ENCODE measurements around the gene GNAS. TPM values are rescaled to one million over a fixed set of nuclear protein-coding genes. Genes with fewer than 3 reads are reported as not detected.

The GNAS gene
- polyA plus RNA-seq, 1 experiment = 1,537 TPM

GRCh38 chr20:58950603-58951002 is 98.1 kb downstream of the GNAS start:
- POLR2A ChIA-PET = no interaction called here
- CTCF ChIA-PET = no interaction called here
- Histone ChIP-seq H3K36me3 (ENCODE audit: control insufficient read depth, insufficient read depth, low read length) (no peaks in the 10 kb centered on the region), H3K4me3 (ENCODE audit: low read depth, low read length) (no peak overlapping the region), H3K27me3 (ENCODE audit: control insufficient read depth, insufficient read depth, low read length) (no peaks in the 10 kb centered on the region)
- TF ChIP-seq, protein P1, sequence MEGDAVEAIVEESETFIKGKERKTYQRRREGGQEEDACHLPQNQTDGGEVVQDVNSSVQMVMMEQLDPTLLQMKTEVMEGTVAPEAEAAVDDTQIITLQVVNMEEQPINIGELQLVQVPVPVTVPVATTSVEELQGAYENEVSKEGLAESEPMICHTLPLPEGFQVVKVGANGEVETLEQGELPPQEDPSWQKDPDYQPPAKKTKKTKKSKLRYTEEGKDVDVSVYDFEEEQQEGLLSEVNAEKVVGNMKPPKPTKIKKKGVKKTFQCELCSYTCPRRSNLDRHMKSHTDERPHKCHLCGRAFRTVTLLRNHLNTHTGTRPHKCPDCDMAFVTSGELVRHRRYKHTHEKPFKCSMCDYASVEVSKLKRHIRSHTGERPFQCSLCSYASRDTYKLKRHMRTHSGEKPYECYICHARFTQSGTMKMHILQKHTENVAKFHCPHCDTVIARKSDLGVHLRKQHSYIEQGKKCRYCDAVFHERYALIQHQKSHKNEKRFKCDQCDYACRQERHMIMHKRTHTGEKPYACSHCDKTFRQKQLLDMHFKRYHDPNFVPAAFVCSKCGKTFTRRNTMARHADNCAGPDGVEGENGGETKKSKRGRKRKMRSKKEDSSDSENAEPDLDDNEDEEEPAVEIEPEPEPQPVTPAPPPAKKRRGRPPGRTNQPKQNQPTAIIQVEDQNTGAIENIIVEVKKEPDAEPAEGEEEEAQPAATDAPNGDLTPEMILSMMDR (IDR thresholded peaks at IDR 0.05; ENCODE audit: insufficient read depth, low read depth, low read length) = no peak
- DNase-seq (ENCODE audit: low read depth) = no peak

- TF ChIP-seq, protein P1 (IDR thresholded peaks at IDR 0.05; ENCODE audit: insufficient read depth, low read depth, low read length) = no peak
- Histone ChIP-seq H3K27me3 (ENCODE audit: control insufficient read depth, insufficient read depth, low read length) (no peaks in the 10 kb centered on the region), H3K4me3 (ENCODE audit: low read depth, low read length) (no peak overlapping the region), H3K36me3 (ENCODE audit: control insufficient read depth, insufficient read depth, low read length) (no peaks in the 10 kb centered on the region)
- no peak for DNase-seq (ENCODE audit: low read depth)
- CTCF ChIA-PET = no interaction called here
- POLR2A ChIA-PET = no interaction called here
Measured at GRCh38 chr20:58953050-58953449, 100.5 kb downstream of the GNAS start.

DNA sequence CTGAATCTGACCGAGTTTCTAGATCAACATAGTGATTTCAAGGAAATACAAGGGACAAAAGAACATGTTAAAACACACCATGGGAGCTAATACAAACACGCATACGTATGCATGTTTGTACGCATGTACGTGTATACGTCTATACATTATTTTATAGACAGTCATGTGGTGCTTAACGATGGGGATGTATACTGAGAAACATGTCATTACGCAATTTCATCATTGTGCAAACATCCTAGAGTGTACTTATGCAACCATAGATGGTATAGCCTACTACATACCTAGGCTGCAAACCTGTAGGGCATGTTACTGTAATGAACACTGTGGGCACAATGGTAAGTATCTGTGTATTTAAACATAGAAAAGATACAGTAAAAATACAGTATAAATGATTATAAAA is 103.6 kb downstream of the GNAS start:
- no peak for DNase-seq (ENCODE audit: low read depth)
- Histone ChIP-seq H3K36me3 (ENCODE audit: control insufficient read depth, insufficient read depth, low read length) (no peaks in the 10 kb centered on the region), H3K4me3 (ENCODE audit: low read depth, low read length) (no peak overlapping the region), H3K27me3 (ENCODE audit: control insufficient read depth, insufficient read depth, low read length) (0 out of 2 replicates have a peak, but pooled peaks cover 1% of the 10 kb centered on the region)
- TF ChIP-seq, protein P1 (IDR thresholded peaks at IDR 0.05; ENCODE audit: insufficient read depth, low read depth, low read length) = no peak
- CTCF ChIA-PET = interaction anchor here (0.6 kb wide), 1 partner anchor 13 kb away, joined by 4 read pairs; no protein-coding TSS in a partner anchor
- POLR2A ChIA-PET = no interaction called here

DNA sequence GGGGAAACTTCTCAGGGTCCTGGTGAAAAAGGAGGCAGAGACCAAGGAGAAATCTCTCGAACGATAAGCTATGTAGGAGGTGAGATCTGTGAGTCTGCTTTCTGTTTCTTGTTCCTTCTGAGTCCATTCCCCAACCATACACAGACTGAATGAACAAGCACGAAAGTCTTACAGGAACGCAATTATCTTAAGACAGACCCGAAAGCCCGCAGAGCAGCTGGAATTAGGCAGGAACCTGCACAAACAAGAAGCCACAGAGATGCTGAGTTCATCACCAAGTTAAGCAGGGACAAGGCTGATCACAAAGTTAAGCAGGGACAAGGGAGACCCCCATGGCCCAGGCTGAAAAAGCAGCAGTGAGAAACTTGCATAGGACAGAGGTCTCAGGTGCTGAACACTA is 107.1 kb downstream of the GNAS start:
- ChIA-PET POLR2A (no interaction called here), CTCF (no interaction called here)
- DNase-seq (ENCODE audit: low read depth) = no peak
- TF ChIP-seq, protein P1 (IDR thresholded peaks at IDR 0.05; ENCODE audit: insufficient read depth, low read depth, low read length) = no peak
- Histone ChIP-seq H3K4me3 (ENCODE audit: low read depth, low read length) (no peak overlapping the region), H3K36me3 (ENCODE audit: control insufficient read depth, insufficient read depth, low read length) (no peaks in the 10 kb centered on the region), H3K27me3 (ENCODE audit: control insufficient read depth, insufficient read depth, low read length) (peaks cover 3% of the 10 kb centered on the region; the same call in 1 of the 2 replicates)

Small RNA genes lying within 50 kb of the gene (small RNA-seq; reads per million reads assigned to genes)
- gene MIR298 (ENCODE audit: insufficient read length, low read depth, low replicate concordance) (not detected), gene RF02127 (ENCODE audit: insufficient read length, low read depth, low replicate concordance) (not detected), gene RF02128 (ENCODE audit: insufficient read length, low read depth, low replicate concordance) (not detected), gene RF02130 (ENCODE audit: insufficient read length, low read depth, low replicate concordance) (not detected), gene RF02131 (ENCODE audit: insufficient read length, low read depth, low replicate concordance) (not detected)

Other genes with a start within 250 kb of the GNAS start
- 39.7 and 45.5 TPM in 2 replicates for gene STX16, start 201.4 kb upstream of the GNAS start, polyA plus RNA-seq (2011; rRNA removed)
- gene NPEPL1, start 159.9 kb upstream of the GNAS start, polyA plus RNA-seq (2011; rRNA removed) = 5.7 and 8.2 TPM in 2 replicates
- 0.42 and 0.45 TPM in 2 replicates for gene GNAS-AS1, start 1.8 kb upstream of the GNAS start, polyA plus RNA-seq (2011; rRNA removed)
- 63.6 and 79.6 TPM in 2 replicates for gene NELFCD, start 128.5 kb downstream of the GNAS start, polyA plus RNA-seq (2011; rRNA removed)
- gene CTSZ, start 154.5 kb downstream of the GNAS start, polyA plus RNA-seq (2011; rRNA removed) = 231 and 288 TPM in 2 replicates
- 0.01 TPM in 1 of 2 replicates, not detected in the other for gene TUBB1, start 166.7 kb downstream of the GNAS start, polyA plus RNA-seq (2011; rRNA removed)
- 54.5 and 75.1 TPM in 2 replicates for gene ATP5F1E, start 179.6 kb downstream of the GNAS start, polyA plus RNA-seq (2011; rRNA removed)
- gene PRELID3B, start 190.1 kb downstream of the GNAS start, polyA plus RNA-seq (2011; rRNA removed) = 76.0 and 85.4 TPM in 2 replicates

All from BJ (cell line).